Muscle of back (tissue), 13 donors: ENCODE data around the gene METTL8. TPM values are rescaled to one million over a fixed set of nuclear protein-coding genes. Genes with fewer than 3 reads are reported as not detected.

Experiments
- DNase-seq, 3 donors: peaks; one replicate each; pipeline versions ENCODE4 v3.0.0 to v3.0.0-alpha.2; 2013
- long read RNA-seq, 9 donors: transcript quantifications; one replicate each; lab custom pipeline, GENCODE V29; 2026
- polyA plus RNA-seq, 10 donors: library from polyadenylated mRNA; unstranded; fragments of 120-200 nt; gene quantifications; one replicate each; pipeline ENCODE4 v1.2.1, GENCODE V29; 2013; ENCODE audit not compliant: insufficient read length in 10 of 10

The METTL8 gene, protein sequence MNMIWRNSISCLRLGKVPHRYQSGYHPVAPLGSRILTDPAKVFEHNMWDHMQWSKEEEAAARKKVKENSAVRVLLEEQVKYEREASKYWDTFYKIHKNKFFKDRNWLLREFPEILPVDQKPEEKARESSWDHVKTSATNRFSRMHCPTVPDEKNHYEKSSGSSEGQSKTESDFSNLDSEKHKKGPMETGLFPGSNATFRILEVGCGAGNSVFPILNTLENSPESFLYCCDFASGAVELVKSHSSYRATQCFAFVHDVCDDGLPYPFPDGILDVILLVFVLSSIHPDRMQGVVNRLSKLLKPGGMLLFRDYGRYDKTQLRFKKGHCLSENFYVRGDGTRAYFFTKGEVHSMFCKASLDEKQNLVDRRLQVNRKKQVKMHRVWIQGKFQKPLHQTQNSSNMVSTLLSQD
- polyA plus RNA-seq, result 10 to 100 TPM; 11.4 to 19.6 (median 13.8) TPM
- long read RNA-seq, donor 1, partial matches to known transcripts, result 0 of 2 reads
- long read RNA-seq, donor 1, other reads (novel, unspliced or antisense), result 0 of 2 reads
- long read RNA-seq, donor 2, result 0 reads
- long read RNA-seq, donor 3, result 0 reads
- long read RNA-seq, donor 4, partial matches to known transcripts, result 0 of 1 reads
- long read RNA-seq, donor 4, other reads (novel, unspliced or antisense), result 0 of 1 reads
- long read RNA-seq, donor 5, partial matches to known transcripts, result 0 of 2 reads
- long read RNA-seq, donor 5, other reads (novel, unspliced or antisense), result 0 of 2 reads
- long read RNA-seq, donor 6, full-length matches to known transcripts, result 1 of 1 reads
- long read RNA-seq, donor 6, partial matches to known transcripts, result 0 of 1 reads
- long read RNA-seq, donor 6, other reads (novel, unspliced or antisense), result 0 of 1 reads
- long read RNA-seq, donor 7, partial matches to known transcripts, result 0 of 1 reads
- long read RNA-seq, donor 7, other reads (novel, unspliced or antisense), result 0 of 1 reads
- long read RNA-seq, donor 8, partial matches to known transcripts, result 0 of 2 reads
- long read RNA-seq, donor 8, other reads (novel, unspliced or antisense), result 0 of 2 reads
- long read RNA-seq, donor 9, result 0 reads

- no peak for DNase-seq
These were observed at the start of gene METTL8 for GRCh38 chr2:171433763-171434012. Gene METTL8, minus strand, starts transcription at chr2:171433990. Its CDS starts 41,805 bp downstream, at chr2:171392185.

DNA sequence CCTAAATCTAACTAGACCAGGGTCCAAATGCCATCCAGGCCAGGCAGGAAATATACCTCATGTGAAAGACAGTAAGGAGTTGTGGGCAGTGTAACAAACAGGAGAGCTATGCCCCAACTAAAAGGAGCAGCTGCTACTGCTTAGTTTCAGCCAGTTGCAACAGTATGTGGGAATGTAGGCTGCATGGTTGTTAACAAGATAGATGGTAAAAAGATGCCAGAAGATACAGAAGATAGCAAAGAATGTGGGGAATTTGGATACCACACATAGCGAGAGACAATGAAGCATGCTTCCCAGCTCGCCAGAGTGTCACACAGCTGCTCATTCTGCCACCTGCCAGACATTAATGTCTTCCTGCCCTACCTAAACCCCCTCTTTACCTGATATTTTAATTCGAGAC lies 49.1 kb upstream of the METTL8 start:
- DNase-seq, result peak; percentile 7 to 42 (median 37)

DNA sequence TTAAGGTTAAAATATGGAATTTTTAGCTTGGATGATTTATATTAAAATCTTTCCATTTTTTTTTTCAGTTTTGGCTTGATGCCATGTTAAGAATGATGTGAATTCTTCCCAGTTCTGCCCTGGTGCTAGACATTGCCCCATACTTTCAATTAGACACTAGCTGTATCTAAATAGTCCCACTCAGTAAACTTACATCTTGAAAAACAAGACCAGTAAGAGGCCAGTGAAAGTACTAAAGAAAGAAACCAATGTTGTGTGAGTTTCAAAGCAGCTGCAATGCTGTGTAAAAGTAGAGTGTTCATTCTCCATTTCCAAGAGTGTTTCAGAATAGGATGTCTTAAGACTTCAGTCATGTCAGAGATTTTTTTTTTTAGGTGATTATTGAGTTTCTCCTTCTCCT lies 48.5 kb upstream of the METTL8 start:
- DNase-seq, result peak in 1 of 3 donors; percentile 6

DNA sequence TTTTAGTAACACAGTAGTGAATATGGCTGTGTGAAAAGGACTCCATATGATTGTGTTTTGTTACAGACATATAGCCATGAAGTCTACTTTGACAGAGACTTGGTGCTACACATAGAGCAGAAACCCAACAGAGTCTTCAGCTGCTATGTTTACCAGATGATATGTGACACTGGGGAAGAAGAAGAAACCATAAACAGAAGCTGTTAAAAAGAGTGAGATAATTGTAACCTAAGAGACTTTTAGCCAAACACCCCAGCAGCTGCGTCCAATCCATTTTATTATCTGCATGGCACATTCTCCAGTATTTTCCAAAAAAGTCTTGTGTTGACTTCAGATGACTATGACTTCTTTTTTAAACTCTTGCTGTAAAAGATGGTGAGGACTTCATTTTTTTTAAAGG lies 47.1 kb upstream of the METTL8 start:
- DNase-seq, result peak; percentile 6 to 11 (median 8)

DNA sequence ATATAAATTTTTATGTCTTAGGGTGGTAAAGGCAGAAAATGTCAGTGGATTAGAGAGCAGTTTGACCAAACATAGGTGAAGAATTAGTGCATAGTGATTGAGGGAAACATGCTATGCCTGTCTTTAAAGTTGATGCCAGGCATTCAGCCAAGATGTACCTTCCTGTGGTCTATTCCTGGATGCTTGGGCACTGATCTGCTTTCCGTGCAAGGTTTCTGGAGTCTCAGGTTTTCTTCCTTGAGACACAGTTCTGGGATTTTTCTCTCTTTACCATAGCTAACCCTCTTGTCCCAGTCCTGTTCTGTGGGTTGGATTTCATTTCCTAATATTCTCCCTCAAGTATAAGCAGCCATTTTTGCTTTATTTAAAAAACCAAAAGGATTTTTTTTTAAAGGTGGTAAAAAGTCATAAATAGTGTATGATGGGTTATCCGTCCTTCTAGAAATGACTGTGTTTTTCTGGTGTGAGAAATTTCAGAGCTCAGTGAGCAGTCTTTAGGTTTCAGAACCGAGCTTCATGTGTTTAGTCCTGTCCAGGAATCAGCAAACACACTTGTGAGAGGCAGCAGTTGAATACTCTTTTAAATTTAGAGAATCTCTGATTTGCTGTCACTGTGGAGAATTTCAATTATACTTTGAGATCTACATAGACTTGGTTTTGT lies 45.5 kb upstream of the METTL8 start:
- no peak for DNase-seq

GRCh38 chr2:171478345-171478744 lies 44.6 kb upstream of the METTL8 start:
- no peak for DNase-seq

DNA sequence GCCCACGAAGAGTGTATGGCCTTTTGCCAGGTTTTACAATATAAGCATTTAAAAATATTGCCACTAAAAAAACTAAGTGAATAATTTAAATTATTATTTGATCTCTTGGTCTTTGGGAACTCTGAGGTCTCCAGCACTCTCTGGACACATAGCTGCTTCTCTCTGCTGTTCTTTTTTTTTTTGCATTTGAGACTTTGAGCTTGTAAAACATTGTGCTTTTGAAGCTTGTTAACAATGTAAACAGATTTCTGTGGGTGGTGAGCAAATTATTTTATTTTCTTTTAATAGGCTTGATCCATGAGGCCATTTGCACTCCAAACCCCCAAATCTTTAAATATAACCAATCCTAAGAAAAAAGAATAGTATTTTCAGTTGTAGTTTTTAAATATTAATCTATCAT lies 42.2 kb upstream of the METTL8 start:
- DNase-seq, result no peak

DNA sequence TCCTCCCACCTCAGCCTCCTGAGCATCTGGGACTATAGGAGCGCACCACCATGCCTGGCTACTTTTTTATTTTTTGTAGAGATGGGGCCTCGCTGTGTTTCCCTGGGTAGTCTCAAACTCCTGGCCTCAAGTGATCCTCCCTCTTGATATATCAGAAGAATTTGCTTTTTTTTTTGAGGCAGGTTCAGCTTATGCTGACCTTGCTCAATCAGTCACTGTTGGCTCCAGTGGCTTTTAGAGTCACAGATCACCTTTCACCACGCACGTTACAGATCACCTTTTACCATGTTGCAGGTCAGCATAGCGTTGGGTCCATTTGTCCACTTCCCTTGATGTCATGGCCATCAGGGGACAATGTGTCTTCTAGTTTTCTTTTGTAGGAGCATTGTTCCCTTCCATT lies 36.3 kb upstream of the METTL8 start:
- no peak for DNase-seq

- DNase-seq, result no peak
These were observed 35.4 kb upstream of the METTL8 start for GRCh38 chr2:171469176-171469575.

GRCh38 chr2:171460537-171460936 lies 26.7 kb upstream of the METTL8 start:
- no peak for DNase-seq

GRCh38 chr2:171459498-171459897 lies 25.7 kb upstream of the METTL8 start:
- DNase-seq, result no peak

GRCh38 chr2:171452773-171453172 lies 19.0 kb upstream of the METTL8 start:
- no peak for DNase-seq

- no peak for DNase-seq
These were observed 17.3 kb upstream of the METTL8 start for GRCh38 chr2:171451074-171451473.

DNA sequence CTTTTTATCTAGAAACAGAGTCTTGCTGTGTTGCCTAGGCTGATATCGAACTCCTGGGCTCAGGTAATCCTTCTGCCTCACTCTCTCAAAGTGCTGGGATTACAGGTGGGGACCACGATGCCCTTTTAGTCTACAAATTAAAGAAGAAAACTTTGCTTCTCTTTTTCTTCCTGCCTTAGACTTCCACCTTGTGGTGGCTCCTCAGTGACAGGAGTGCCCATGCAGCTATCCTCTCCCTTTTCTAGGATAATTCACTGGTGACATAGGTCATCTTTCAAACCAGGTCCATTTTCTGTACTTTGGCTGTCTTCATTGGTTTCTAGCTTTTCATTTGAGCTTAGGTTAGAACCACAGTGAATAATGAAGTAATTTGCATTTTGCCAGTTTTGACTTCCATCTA lies 13.9 kb upstream of the METTL8 start:
- no peak for DNase-seq

- no peak for DNase-seq
These were observed 7.7 kb upstream of the METTL8 start for GRCh38 chr2:171441470-171441869.

- DNase-seq, result peak in 1 of 3 donors; percentile 69
These were observed 2.5 kb upstream of the METTL8 start for GRCh38 chr2:171436307-171436706.

DNA sequence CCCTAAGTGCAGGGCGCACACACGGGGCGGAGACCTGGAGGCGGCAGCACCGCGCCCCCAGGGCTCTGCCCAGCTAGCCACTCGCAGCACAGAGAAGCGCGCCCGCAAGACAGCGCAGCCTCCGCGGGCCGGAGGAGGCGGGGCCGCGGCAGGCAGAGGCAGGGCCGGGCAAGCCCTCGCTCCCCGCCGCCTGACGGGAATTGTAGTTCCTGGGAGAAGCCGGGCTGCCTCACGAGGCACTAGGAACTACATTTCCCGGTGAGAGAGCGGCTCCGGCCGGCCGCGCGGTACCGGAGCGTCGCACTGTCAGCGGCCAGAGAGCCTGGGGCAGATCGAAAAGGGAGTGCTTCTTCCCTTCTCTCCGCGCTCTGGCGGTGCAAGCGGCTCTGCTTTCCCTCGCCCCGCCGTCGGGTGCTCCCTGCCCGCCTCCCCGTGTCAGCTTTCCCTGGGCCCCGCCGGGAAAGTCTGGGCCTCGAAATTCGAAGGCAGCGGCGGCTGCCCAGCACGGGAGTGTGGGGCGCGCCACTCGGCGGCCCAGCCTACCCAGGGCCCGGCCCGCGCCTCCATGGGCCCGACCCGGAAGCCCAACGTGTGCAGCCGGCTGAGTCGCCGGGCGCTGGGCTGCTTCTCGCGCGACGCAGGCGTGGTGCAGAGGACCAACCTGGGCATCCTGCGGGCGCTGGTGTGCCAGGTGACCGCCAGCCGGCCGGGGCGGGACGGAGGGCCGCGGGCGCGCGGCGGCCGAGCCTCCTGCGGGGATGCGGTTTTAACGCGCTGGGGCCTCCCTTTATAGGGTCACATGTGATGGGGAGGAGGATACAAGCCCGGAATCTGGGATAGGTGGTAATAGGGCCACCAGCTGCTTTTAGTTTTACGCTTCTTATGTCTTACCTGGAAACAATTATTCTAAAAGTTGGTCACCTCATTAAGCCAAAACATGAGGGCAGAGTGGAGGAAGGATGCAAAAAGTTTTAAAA lies 511 bp upstream of the METTL8 start, which contains the start of gene DCAF17:
Gene DCAF17 (plus strand): TSS at position 214 of the 977 bp plus-strand sequence. CDS start 352 bp downstream, at position 566.
- peak; percentile 96 to 98 (median 97) for DNase-seq

DNA sequence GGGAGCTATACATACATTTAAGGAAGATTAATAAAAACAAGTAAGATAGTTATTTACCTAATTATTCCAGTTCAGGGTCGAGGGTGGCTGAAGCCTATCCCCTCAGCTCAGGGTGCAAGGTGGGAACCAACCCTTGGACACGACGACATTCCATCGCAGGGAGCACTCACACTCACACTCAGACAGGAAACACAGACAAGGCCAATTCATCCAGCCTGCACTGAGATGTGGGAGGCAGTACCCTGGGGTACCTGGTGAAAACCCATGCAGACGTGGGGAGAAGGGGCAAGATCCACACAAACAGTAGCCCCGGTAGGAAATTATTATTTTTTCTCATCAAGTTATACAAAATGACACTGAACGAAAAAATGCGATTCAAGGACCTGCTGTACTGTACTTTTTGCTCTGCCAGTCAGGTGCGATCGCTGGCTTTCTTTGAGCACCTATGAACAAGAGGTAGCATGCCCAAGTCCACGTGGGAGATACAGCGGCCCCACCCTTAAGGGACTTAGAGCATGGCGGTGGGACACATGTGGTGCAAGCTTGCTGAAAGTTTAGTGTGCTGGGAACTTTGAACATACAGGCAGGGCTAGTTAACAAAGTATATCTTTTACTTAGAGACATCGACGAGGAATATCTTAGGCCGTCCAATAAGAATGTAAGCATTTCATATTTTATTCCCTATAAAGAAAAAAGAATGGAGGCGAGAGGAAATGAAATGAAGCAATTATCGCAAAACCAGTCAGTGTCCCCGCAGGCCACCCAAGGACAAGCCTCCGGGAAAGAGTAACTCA lies 624 bp downstream of the METTL8 start:
- no peak for DNase-seq

DNA sequence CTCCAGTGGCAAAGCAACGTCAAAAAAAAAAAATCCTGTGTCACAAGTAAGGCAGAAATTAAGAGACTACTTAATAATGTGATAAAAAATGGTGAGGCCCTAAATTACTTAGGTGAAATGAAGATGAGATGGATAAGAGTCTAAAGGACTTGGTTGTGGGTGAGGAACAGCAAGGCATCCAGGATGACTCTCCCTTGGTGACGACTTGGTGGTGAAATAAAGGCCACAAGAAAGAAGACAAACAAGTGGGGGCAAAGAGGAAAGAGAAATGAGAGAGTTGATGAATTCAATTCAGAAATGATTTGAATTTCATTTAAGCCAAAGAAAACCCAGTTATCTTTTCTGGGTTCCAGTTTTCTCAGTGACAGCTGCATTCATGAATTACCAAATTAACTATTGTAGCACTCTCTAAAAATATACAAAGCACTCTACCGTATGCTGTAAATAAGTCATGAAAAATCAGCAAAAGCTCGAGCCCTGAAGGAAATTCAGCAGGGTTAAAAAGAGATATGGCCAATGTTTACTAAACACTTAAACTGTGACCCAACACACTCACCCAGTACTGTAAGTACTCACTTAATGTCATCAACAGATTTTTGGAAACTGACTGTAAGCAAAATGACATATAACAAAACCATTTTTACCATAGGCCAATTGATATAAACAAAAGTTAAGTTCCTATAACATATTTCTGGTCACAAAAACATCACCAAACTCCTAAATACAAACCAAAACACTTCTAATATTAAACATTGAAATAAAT lies 1.4 kb downstream of the METTL8 start:
- DNase-seq, result no peak
